Retinal pigment epithelial cell (primary cell): ENCODE results near the gene PUDP.
"Not testable (repeated sequence)": the region's sequence is repeated elsewhere in the genome, so short reads cannot be mapped to it uniquely, and the experiment has no call there.

ENCODE experiments used
- DNase-seq: peaks from one replicate; pipeline ENCODE4 v3.0.0-alpha.2; 2010; ENCODE audit warnings: low read depth
- H3K4me3 ChIP-seq: 2 replicates; pipeline ENCODE4 v1.5.1; 2011; ENCODE audit warnings: mild to moderate bottlenecking, low read length, control low read depth, moderate library complexity
- CTCF ChIP-seq: conservative IDR thresholded peaks from 2 replicates; pipeline ENCODE4 v1.5.1; 2011; ENCODE audit warnings: low read depth, low read length, control low read depth, inconsistent platforms

The PUDP gene

GRCh38 chrX:7055386-7056137 lies 92.4 kb downstream of the PUDP start:
- no peak for DNase-seq
- TF ChIP-seq CTCF: no peak
- no peak overlapping the region for H3K4me3 ChIP-seq

- no peak for DNase-seq
- no peak for TF ChIP-seq CTCF
- no peak overlapping the region for H3K4me3 ChIP-seq
Measured at GRCh38 chrX:7054219-7055216, 93.4 kb downstream of the PUDP start.

GRCh38 chrX:7052541-7052940 lies 95.4 kb downstream of the PUDP start:
- TF ChIP-seq CTCF: no peak
- no peak for DNase-seq

GRCh38 chrX:7050271-7050670 lies 97.7 kb downstream of the PUDP start:
- H3K4me3 ChIP-seq: no peak overlapping the region
- TF ChIP-seq CTCF: no peak

More at GRCh38 chrX:7052541-7052940, 95.4 kb downstream of the PUDP start:
- H3K4me3 ChIP-seq: no peak overlapping the region

GRCh38 chrX:7047951-7048350 lies 100.0 kb downstream of the PUDP start:
- TF ChIP-seq CTCF: peak; percentile 19
- no peak for DNase-seq

More at GRCh38 chrX:7050271-7050670, 97.7 kb downstream of the PUDP start:
- no peak for DNase-seq

GRCh38 chrX:7045238-7045955 lies 102.6 kb downstream of the PUDP start:
- no peak for DNase-seq
- H3K4me3 ChIP-seq: no peak overlapping the region
- no peak for TF ChIP-seq CTCF

More at GRCh38 chrX:7047951-7048350, 100.0 kb downstream of the PUDP start:
- no peak overlapping the region for H3K4me3 ChIP-seq

- DNase-seq: peak; percentile 38
- H3K4me3 ChIP-seq: not testable (repeated sequence)
Measured at GRCh38 chrX:7043796-7044433, 104.0 kb downstream of the PUDP start.
